Right lobe of liver (tissue), 6 donors: Measurements from ENCODE around the gene RINL. TPM values are rescaled to one million over a fixed set of nuclear protein-coding genes. Genes with fewer than 3 reads are reported as not detected.

Source experiments
- ATAC-seq, 4 donors: fragments of 200-7000 bp; cut with Tn5 transposase; one replicate each; pipeline ENCODE4 v1.9.1; 2020; ENCODE audit warnings: mild to moderate bottlenecking in 4 of 4, moderate library complexity in 4 of 4
- DNase-seq, 3 donors: peaks; one replicate each; pipeline ENCODE4 v3.0.0-alpha.2; 2020
- H3K27ac ChIP-seq, 3 donors: fragments of 200-600 bp; one replicate each; pipeline ENCODE4 v1.8.0; 2022
- H3K27me3 ChIP-seq, 2 donors: fragments of 200-600 bp; one replicate each; pipeline ENCODE4 v1.8.0; 2022
- H3K36me3 ChIP-seq, 4 donors: fragments of 200-600 bp; sonication (generic) in 1 of 4; one replicate each; pipeline versions ENCODE4 v1.5.1 to v1.8.0; 2017 to 2022; ENCODE audit warnings: control low read depth in 1 of 4
- H3K4me1 ChIP-seq, 4 donors: fragments of 200-600 bp; sonication (generic) in 1 of 4; one replicate each; pipeline versions ENCODE4 v1.5.1 to v1.8.0; 2017 to 2022; ENCODE audit warnings: control low read depth in 1 of 4
- H3K4me3 ChIP-seq, 3 donors: fragments of 200-600 bp; one replicate each; pipeline ENCODE4 v1.8.0; 2022
- H3K9me3 ChIP-seq, 4 donors: fragments of 200-600 bp; sonication (generic) in 1 of 4; one replicate each; pipeline versions ENCODE4 v1.5.1 to v1.8.0; 2017 to 2022; ENCODE audit warnings: control low read depth in 1 of 4
- POLR2A ChIP-seq: fragments of 450-650 bp; IDR thresholded peaks from one replicate; pipeline ENCODE4 v1.6.1; 2017; ENCODE audit warnings: antibody characterized with exemption, mild to moderate bottlenecking
- WGBS: methylation state at CpG from one replicate; pipeline ENCODE4 v1.1.6; 2018; ENCODE audit warnings: low coverage, low lambda C conversion rate; ENCODE audit not compliant: insufficient coverage; ENCODE audit errors: missing lambda C conversion rate; 5-methylcytosine and 5-hydroxymethylcytosine counted together
- intact Hi-C, 2 donors: fragments of 100-400 bp; cut with DNase I; formaldehyde crosslinking; loops; one replicate each; pipeline versions ENCODE4 v1.11.2 to v1.14.1; 2022
- total RNA-seq, 6 experiments: library from RNA; depleted of rRNA in 2 of 6; stranded (reverse); fragments of >200 nt in 2 of 6; fragmentation: NEBNext Ultra II Directional in 3 of 6; extraction: Animal tissue kit (Norgen Biotek cat#: 25700) in 3 of 6; gene quantifications; one replicate each; pipeline versions ENCODE4 v1.1.0 to v1.2.4, GENCODE V29; 2016 to 2023
- TF ChIP-seq, protein P1 (sequence below), 4 donors: fragments of 200-600 bp in 3 of 4; fragments of 450-650 bp in 1 of 4; IDR thresholded peaks; one replicate each; pipeline versions ENCODE4 v1.5.1 to v1.8.0; 2016 to 2022; ENCODE audit warnings: antibody characterized with exemption in 4 of 4, mild to moderate bottlenecking in 2 of 4
- donor health status: DM: no; HTN: yes; CAD: no.
- donor health status: DM: no; HTN: no; CAD: no.
- donor health status: DM: no; HTN: no; CAD: no.
- donor health status: DM: no; HTN: yes; CAD: no.
- donor health status: DM: no; HTN: yes; CAD: no.

RINL gene
- total RNA-seq, 6 experiments from 2014 or later: 3.3 to 13.8 (median 5.5) TPM

GRCh38 chr19:38911388-38912001, 33.4 kb upstream of the RINL start:
- peak in 2 of 4 donors; percentile 8 to 10 for ATAC-seq
- WGBS: 94% methylated on average over 3 of the region's 16 CpGs
- Histone ChIP-seq H3K27ac (no peak overlapping the region), H3K27me3 (no peaks in the 10 kb centered on the region), H3K36me3 (peaks cover 0 to 14% (median under 1%) of the 10 kb centered on the region in 4 donors), H3K4me3 (no peak overlapping the region), H3K9me3 (no peaks in the 10 kb centered on the region), H3K4me1 (no peaks in the 10 kb centered on the region)
- DNase-seq: no peak
- intact Hi-C loops: no loop called here
- no peak for TF ChIP-seq POLR2A
- TF ChIP-seq, protein P1, sequence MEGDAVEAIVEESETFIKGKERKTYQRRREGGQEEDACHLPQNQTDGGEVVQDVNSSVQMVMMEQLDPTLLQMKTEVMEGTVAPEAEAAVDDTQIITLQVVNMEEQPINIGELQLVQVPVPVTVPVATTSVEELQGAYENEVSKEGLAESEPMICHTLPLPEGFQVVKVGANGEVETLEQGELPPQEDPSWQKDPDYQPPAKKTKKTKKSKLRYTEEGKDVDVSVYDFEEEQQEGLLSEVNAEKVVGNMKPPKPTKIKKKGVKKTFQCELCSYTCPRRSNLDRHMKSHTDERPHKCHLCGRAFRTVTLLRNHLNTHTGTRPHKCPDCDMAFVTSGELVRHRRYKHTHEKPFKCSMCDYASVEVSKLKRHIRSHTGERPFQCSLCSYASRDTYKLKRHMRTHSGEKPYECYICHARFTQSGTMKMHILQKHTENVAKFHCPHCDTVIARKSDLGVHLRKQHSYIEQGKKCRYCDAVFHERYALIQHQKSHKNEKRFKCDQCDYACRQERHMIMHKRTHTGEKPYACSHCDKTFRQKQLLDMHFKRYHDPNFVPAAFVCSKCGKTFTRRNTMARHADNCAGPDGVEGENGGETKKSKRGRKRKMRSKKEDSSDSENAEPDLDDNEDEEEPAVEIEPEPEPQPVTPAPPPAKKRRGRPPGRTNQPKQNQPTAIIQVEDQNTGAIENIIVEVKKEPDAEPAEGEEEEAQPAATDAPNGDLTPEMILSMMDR (IDR thresholded peaks at IDR 0.05): no peak

DNA sequence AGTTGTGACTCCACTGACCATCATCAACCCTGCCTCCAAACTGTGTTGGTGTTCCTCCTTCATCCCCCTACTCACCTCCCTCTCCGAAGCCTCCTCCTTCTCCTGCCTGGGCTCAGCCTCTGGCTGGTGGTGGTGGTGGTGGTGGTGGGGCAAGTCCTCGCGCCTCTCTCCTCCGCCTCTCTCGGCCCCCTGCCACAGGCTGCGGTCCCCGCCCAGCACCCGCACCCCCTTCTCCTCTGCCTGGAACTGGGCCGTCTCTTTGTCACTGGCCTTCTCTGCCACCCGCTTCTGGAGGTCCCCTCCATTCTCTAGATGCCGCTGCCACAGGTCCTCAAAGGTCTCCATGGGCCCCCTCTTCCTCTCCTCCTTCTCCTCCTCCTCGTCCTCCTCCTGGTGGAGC, 32.4 kb upstream of the RINL start:
- TF ChIP-seq, protein P1 (IDR thresholded peaks at IDR 0.05): no peak
- TF ChIP-seq POLR2A: no peak
- intact Hi-C loops: no loop called here
- whole genome bisulfite sequencing: 95% methylated on average over 12 of the region's 12 CpGs
- Histone ChIP-seq H3K4me3 (no peak overlapping the region), H3K36me3 (peaks cover 0 to 18% (median 2%) of the 10 kb centered on the region in 4 donors), H3K9me3 (no peaks in the 10 kb centered on the region), H3K27ac (no peak overlapping the region), H3K4me1 (no peaks in the 10 kb centered on the region), H3K27me3 (no peaks in the 10 kb centered on the region)
- DNase-seq: no peak
- ATAC-seq: no peak

GRCh38 chr19:38908911-38909310, 30.8 kb upstream of the RINL start:
- no peaks in the 10 kb centered on the region for H3K9me3 ChIP-seq
- H3K4me1 ChIP-seq: peaks cover 0 to 12% (median 3%) of the 10 kb centered on the region in 4 donors
- H3K4me3 ChIP-seq: no peak overlapping the region
- H3K27ac ChIP-seq: no peak overlapping the region
- DNase-seq (no peak), ATAC-seq (no peak)
- 83% methylated on average over 3 of the region's 10 CpGs for WGBS
- no peak for TF ChIP-seq POLR2A
- TF ChIP-seq, protein P1 (IDR thresholded peaks at IDR 0.05): no peak
- no peaks in the 10 kb centered on the region for H3K27me3 ChIP-seq
- H3K36me3 ChIP-seq: peaks cover 0 to 24% (median 3%) of the 10 kb centered on the region in 4 donors
- intact Hi-C loops: no loop called here

DNA sequence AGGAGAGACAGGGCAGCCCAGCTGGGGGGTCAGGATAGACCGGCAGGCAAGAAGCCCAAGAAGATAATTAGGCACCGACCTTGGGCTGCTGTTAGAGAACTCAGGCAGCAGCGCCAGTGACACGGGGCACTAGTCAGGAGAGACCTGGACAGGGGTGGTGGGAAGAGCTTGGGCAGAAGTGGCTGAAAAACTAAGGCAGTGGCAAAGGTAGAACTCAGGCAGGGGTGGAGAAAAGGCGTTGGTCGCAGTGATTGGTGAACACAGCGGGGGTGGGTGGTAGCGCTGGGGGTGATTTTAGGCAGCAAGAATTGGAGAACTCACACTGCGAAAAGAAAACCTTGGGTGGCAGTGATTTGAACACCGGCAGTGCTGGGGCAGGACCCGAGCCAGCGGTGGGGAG, 29.6 kb upstream of the RINL start:
- DNase-seq (no peak), ATAC-seq (no peak)
- no peaks in the 10 kb centered on the region for H3K9me3 ChIP-seq
- TF ChIP-seq POLR2A: no peak
- TF ChIP-seq, protein P1 (IDR thresholded peaks at IDR 0.05): no peak
- peaks cover 0 to 24% (median 3%) of the 10 kb centered on the region in 4 donors for H3K36me3 ChIP-seq
- WGBS: 91% methylated on average over 8 of the region's 12 CpGs
- no peak overlapping the region for H3K4me3 ChIP-seq
- intact Hi-C loops: no loop called here
- peaks cover 0 to 16% (median 6%) of the 10 kb centered on the region in 4 donors for H3K4me1 ChIP-seq
- no peak overlapping the region for H3K27ac ChIP-seq
- H3K27me3 ChIP-seq: no peaks in the 10 kb centered on the region
